Heart left ventricle (tissue), 13 donors: ENCODE measurements around the gene CEP170B.

Source experiments
- CTCF ChIP-seq, 12 donors: fragments of 200-600 bp; sonication (generic) in 4 of 12; IDR thresholded peaks; one replicate each; pipeline versions ENCODE4 v1.5.0 to v1.8.0; 2018 to 2022; ENCODE audit warnings: antibody characterized with exemption in 12 of 12, mild to moderate bottlenecking in 5 of 12
- POLR2A ChIP-seq, 2 donors: fragments of 450-650 bp; IDR thresholded peaks; one replicate each; pipeline ENCODE4 v1.6.1; 2017; ENCODE audit warnings: antibody characterized with exemption in 2 of 2, mild to moderate bottlenecking in 2 of 2, moderate library complexity in 2 of 2
- donor health status: ischemic (EF 13 %, LVEDD 7.1; RV severe dilation, severe dysfunction).
- donor health status: DM: no; HTN: yes; CAD: no.
- donor health status: DM: no; HTN: no; CAD: no.
- donor health status: ischemic (EF 25% LVEDD 6.9; RV normal size, moderate dysfunction).
- donor health status: ischemic (EF 25% LVEDD 5.7; RV mildly dilated, moderate dysfunction).
- donor health status: ischemic (EF 35%, LVEDD 5.7; RV mildly dilated, moderate dysfunction).
- donor health status: nonischemic (EF 11% LVEDD 7.7; RV severe dilation, severe dysfunction).
- donor health status: DM: yes; HTN: yes; CAD: no.
- donor health status: PGD.
- donor health status: ischemic (EF 29% LVEDD 5.4; RV normal size, mild dysfunction).
- donor health status: nonischemic (EF 23%, LVEDD 6.1; RV moderate dilation, normal function).

GRCh38 chr14:104895786-104896661 is 31.0 kb downstream of the CEP170B start:
- no peak for TF ChIP-seq CTCF (IDR thresholded peaks at IDR 0.05)
- no peak for TF ChIP-seq POLR2A (IDR thresholded peaks at IDR 0.05)
